NCI-H2196 treated with DMSO at 0.1 percent for 48 hours (cell line): ENCODE measurements around the gene LRMDA.

ENCODE experiments used
- DNase-seq: peaks from one replicate; lab custom pipeline; 2025; ENCODE audit not compliant: unreplicated experiment; lab: John Stamatoyannopoulos, UW

The LRMDA gene

GRCh38 chr10:76399226-76399625 is 967.8 kb downstream of the LRMDA start:
- DNase-seq, result no peak

GRCh38 chr10:76401006-76401405 is 969.6 kb downstream of the LRMDA start:
- DNase-seq, result no peak

GRCh38 chr10:76403912-76404311 is 972.5 kb downstream of the LRMDA start:
- no peak for DNase-seq

GRCh38 chr10:76404531-76404930 is 973.1 kb downstream of the LRMDA start:
- no peak for DNase-seq

- no peak for DNase-seq
These were observed 974.5 kb downstream of the LRMDA start for GRCh38 chr10:76405922-76406321.

- no peak for DNase-seq
These were observed 977.2 kb downstream of the LRMDA start for GRCh38 chr10:76408646-76409045.

GRCh38 chr10:76411729-76412435 is 980.5 kb downstream of the LRMDA start:
- no peak for DNase-seq

GRCh38 chr10:76415554-76415953 is 984.1 kb downstream of the LRMDA start:
- no peak for DNase-seq

- no peak for DNase-seq
These were observed 985.2 kb downstream of the LRMDA start for GRCh38 chr10:76416642-76417041.

- no peak for DNase-seq
These were observed 989.3 kb downstream of the LRMDA start for GRCh38 chr10:76420725-76421124.

GRCh38 chr10:76422769-76423168 is 991.3 kb downstream of the LRMDA start:
- no peak for DNase-seq

GRCh38 chr10:76428551-76429367 is 997.3 kb downstream of the LRMDA start:
- DNase-seq, result no peak

GRCh38 chr10:76429368-76430060 is 998.1 kb downstream of the LRMDA start:
- no peak for DNase-seq

GRCh38 chr10:76430061-76430645 is 998.7 kb downstream of the LRMDA start:
- DNase-seq, result no peak

- DNase-seq, result no peak
These were observed 1000.9 kb downstream of the LRMDA start for GRCh38 chr10:76432016-76433012.

GRCh38 chr10:76433161-76434005 is 1002.0 kb downstream of the LRMDA start:
- peak; percentile 82 for DNase-seq

- DNase-seq, result no peak
These were observed 1003.7 kb downstream of the LRMDA start for GRCh38 chr10:76435157-76435556.

GRCh38 chr10:76436401-76436811 is 1005.0 kb downstream of the LRMDA start:
- no peak for DNase-seq

- no peak for DNase-seq
These were observed 1005.6 kb downstream of the LRMDA start for GRCh38 chr10:76436981-76437380.
